HG03196 (cell line): ENCODE data around the gene USP36.
A peak's percentile ranks its signal among the peaks of the same experiment; 100 is the strongest.

Source experiments
- ATAC-seq: cut with Tn5 transposase; IDR thresholded peaks from one replicate; pipeline ENCODE4 v1.9.1; 2021; ENCODE audit not compliant: unreplicated experiment

USP36 gene

DNA sequence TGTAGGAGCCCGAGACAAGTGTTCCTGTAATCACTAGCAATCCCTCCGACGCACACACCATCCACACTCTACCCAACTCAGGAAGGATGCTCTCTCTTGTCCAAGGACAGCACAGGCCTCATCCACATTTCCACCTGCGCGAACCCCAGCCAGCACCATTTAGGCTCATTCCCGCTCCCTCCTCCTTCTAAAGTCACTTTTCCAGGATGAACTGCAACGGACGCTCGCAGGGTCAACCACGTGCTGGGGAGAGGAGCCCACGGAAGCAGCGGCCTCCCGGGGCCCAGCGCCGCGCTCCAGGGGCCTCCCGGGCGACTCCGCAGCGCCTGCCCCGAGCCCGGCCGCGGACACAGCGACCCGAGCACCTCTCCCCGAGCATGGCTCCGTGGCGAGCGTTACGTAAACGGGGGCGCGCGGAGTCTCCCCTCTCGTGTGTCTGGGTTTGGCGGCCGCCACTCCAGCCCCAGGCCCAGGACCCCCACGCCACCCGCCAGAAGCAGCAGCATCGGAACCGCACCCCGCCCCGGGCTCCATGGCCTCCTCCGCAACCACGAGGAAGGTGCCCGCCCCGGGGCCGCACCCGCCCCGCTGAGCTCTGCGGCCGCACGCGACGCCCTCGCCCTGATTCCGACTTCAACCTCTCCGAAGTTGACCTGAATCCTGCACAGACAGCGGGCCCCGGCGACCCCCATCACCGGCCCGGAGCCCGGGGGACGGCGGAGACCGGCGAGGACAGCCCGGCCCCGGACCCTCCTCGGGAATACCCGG, 668 bp downstream of the USP36 start:
- ATAC-seq, result peak; percentile 18

DNA sequence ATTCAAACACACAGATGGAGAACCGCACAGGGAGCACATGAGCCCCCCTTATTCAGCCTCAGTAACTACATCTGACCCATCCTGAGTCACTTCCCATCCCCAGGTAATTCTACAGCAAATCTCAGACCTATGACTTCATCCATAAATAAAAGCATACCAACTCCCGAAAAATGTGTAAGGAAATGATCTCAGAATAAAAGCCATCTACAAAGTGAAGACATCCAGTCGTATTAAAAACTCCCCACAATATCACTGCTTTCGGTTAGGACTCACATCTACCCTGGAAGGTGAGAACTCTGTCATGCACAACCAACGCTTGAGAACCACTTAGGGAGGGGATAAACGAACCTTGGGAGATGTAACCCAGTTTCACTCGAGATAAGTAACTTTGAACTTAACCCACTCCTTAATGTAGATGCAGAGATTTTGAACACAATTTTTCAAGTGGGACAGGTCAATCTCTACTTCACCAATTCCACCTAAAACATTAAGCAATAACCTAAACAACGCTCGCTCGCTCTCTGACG, 1.3 kb downstream of the USP36 start:
- ATAC-seq, result no peak

DNA sequence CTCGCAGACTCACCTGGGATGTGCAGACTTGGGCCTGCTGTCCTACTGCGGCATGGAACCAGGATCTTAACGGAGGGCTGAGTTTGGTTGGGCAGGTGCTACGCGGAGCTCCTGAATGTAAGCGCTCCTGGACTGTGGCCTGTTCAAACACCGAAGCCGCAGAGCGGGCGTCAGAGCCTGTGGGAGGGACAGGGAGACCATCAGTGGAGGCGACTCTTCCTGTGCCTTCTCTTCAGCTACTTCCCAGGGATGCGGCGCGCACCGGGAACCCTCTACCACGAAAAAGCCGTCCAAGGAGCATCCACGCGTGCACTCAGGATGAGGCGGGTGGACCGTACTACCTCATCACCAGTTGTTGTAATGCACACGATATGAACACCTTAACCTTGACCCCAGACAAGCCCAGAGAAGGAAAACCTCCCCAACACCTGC, 2.0 kb downstream of the USP36 start:
- no peak for ATAC-seq

- no peak for ATAC-seq
These were observed 4.1 kb downstream of the USP36 start for GRCh38 chr17:78836420-78837021.

GRCh38 chr17:78834571-78834970, 6.0 kb downstream of the USP36 start:
- no peak for ATAC-seq

DNA sequence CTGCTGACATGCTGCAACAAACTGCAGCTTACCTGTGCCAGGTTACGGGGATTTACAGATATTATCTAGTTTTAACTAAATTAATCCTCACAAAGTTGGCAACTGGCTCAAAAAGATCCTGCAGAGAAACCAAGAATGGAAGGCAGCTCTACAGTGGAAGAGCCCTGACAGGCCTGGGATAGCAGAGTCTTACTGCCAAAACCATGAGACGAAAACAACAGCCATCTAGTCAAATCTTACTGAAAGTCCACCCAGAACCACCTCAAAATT, 8.1 kb downstream of the USP36 start:
- no peak for ATAC-seq

DNA sequence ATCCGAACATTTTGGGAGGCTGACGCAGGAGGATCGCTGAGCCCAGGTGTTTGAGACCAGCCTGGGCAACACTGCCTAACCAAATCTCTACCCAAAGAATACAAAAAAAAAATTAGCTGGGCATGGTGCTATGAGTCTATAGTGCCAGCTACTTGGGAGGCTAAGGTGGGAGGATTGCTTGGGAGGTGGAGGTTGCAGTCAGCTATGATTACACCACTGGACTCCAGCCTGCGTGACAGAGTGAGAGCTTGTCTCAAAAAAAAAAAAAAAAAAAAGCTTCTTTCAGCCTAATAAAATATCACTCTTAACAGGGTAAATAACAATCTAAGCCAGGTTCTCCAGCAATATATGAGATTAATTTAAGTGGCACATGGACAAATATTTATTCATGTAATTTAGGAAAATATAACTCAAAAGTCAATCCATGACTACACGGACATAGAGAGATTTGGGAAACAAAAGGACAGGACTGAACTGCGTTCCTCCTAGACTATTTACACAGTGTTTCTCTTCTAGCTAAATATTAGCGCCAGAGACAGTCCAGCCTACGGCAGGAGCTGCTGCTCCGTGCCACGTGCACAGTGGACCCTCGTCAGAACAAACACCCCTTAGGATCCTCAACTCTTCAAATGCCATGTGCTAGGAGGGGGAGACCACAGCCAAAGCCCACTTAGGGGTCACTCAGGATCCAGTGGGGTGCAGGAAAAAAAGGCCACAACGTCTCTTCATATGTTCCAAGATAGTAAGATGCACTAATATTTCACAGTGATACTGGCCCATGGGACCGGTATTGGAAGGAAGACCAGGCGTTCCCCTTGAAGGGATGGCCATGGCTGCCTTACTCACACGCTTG, 8.7 kb downstream of the USP36 start:
- ATAC-seq, result no peak

DNA sequence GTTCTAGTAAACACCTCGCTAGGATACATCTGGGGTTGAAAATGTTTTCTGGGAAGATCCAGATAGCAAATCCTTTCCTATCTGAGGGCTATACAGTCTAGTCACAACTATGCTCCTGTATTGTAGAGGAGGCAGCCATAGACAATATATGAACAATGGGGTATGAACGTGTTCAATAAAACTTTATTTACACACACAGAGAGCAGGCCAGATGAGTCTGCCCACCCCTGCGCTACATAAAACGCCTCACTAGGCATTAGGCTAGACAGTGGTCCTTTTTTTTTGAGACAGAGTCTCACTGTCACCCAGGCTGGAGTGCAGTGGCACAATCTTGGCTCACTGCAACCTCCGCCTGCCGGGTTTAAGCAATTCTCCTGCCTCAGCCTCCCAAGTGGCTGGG, 11.1 kb downstream of the USP36 start:
- no peak for ATAC-seq

- ATAC-seq, result no peak
These were observed 12.0 kb downstream of the USP36 start for GRCh38 chr17:78828470-78829185.

DNA sequence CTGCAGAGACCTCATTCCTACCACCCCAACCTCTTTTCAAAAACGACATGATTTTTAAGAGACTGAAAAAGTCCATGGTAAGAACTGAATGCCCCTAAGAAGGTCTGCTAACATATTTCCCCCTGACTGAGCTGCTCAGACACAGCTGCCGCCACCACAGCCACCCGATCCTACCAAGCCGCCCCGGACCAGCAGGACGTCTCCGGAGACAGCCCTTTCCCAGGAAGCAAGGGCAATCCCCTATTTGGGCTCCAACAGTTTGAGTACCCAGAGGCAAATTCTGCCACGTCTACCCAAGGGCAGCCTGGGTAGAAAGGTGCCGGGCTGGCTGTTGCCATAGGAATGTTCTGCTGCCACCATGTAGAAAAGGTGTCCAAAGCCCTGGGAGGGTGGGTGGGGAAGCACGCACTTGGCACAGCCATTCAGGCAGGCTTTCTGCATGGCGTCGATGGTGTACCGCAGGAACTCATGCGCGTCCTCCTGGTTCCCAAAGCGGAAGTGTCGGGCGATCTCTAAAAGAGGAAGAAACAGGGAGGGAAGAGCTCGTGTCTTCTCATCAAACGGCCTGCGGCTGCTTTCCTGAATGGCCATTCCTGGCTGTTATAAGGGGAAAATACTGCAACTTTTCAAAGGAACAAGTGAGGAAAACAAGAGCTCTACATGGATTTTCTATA, 13.6 kb downstream of the USP36 start:
- ATAC-seq, result no peak

DNA sequence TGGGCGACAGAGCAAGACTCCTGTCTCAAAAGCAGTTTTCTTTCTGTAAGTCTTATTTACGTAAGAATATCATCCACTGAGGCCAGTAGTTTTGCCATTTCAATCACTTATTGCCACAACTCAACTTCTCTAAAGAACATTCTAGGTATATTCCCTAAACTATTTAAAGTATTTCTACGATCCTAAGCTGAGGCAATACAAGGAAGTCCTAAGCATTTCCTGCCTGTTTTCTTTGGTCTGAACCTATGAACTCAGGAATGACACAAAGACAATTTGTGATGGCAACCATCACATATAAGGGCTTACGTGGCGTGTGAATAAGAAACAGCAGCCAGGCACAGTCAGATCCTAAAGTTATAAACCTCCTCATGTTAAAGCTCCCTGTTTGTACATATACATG, 14.2 kb downstream of the USP36 start:
- ATAC-seq, result no peak

DNA sequence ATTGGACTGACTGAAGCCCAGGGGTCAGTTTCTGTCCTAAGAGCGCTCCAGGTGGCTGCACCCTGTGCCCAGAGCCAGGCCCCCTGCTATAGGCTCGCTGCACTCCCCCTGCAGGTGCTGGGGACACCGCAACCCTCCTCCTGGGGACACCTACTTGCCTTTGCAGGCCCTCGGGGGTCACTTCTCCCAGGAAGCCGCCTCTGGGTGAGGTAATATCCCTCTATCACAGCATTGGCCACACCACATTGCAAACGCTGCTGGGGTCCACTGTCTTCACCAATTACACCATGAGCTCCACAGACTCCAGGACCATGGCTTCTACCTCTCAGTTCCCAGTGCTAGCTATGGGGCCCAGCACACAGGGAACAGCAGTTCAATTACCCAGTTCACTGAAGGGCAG, 14.9 kb downstream of the USP36 start:
- no peak for ATAC-seq

- no peak for ATAC-seq
These were observed 16.4 kb downstream of the USP36 start for GRCh38 chr17:78824240-78824639.

DNA sequence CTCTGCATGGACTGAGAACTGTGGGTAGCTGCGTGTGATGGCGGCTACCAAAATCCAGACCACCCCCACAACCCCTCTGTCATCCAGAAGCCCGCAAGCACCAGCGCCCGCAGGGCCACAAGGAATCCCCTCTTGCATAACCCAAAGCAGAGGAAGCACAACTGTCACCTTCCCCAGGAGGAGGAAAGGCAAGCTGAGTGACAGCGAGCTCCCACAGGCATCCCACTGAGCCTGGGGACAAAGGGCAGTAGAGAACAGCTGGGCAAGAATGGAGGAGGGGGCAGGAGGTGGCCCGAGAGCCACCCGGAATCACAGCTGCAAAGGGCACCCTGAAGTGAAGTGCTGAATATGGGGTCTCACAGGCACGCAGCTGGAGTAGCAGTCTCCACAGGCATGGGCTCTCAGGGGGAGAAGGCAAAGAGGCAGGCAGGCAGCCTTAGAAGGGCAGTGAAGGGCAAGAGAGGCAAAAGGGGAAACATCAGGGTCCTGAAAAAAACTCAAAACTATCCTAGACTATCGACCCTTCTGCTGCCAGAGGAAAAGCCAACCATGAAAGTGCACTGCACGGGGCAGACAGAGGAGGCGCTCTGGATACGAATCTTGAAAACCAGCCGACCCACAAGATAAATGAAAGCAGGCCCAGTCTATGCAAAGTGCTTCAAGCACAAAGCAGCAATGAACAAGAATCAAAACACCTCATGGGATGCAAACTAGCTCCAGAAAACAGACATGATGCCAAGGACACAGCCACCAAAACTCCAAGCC, 17.1 kb downstream of the USP36 start:
- no peak for ATAC-seq

DNA sequence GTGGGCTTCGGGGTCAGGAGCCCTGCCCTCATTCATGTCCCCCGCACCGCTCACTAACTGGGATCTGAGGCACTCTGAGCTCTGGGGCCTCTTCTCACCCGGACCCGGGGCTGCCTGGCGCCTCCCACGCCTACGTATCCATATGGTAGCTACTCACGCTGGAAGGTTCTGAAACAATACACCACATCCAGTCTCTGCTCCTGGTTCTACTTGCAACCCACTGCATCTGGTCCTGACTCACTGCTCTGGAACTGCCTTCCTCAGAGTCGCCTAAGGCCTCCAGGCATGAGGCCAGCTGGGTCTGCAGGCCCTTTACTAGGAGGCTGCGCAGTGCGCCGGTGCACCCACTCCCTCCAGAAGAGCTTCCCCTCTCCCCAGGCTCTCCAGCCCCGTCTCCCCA, 18.1 kb downstream of the USP36 start:
- ATAC-seq, result no peak

- ATAC-seq, result no peak
These were observed 18.7 kb downstream of the USP36 start for GRCh38 chr17:78821961-78822360.

GRCh38 chr17:78820841-78821240, 19.8 kb downstream of the USP36 start:
- no peak for ATAC-seq

DNA sequence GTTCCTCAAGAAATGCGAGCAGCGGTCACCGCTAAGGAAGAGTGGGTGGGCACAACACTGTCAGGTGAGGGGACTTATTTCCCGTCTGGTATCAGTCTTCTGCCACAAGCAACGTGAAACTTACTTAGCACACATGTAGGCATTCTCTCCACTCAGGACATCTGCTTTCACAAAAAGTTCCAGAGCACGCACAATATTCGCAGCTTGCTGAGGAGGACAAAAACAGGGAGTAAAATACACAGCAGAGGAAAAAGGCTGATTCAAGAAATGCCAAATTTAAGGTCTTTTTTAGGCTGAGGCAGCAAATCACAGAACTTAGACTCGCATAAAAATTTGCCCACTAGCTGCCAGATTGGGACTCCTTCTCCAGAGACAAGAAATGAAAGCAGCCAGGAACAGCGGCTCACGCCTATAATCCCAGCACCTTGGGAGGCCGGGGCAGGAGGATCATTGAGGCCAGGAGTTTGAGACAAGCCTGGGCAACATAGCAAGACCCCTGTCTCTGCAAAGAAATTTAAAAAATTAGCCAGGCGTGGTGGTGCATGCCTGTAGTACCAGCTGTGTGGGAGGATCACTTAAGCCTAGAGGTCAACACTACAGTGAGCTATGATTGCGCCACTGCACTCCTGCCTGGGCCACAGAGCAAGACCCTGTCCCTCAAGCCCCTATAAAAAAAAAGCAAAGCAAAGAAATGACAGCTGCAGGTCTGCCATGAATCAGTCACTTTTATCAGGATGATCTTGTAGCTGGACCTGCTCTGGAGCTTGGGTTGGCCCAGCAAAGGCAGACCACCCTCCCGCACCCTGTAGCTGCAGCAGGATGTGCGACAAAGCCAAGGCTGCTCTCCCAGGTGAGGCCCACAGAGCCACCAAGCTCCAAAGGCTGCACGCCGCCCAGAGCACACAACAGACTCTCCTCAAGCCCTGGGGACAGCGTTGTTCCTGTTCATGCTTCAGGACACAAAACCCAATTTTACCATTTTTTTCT, 20.5 kb downstream of the USP36 start:
- no peak for ATAC-seq

GRCh38 chr17:78819402-78819801, 21.2 kb downstream of the USP36 start:
- no peak for ATAC-seq
